Immature natural killer cell (primary cell): ENCODE measurements around the gene MCCC1. TPM values are rescaled to one million over a fixed set of nuclear protein-coding genes. Genes with fewer than 3 reads are reported as not detected.

Source experiments
- DNase-seq, 3 donors: peaks; one replicate each; pipeline ENCODE4 v3.0.0; 2022; ENCODE audit warnings: mixed read lengths in 1 of 3
- H3K27ac Mint-ChIP-seq, 6 donors: one replicate each; pipeline ENCODE4 v1.8.0; 2020; ENCODE audit warnings: mixed read lengths in 6 of 6, mild to moderate bottlenecking in 5 of 6, inconsistent platforms in 4 of 6, moderate library complexity in 3 of 6
- H3K27me3 Mint-ChIP-seq, 3 donors: one replicate each; pipeline ENCODE4 v1.8.0; 2020 to 2021; ENCODE audit warnings: low read depth in 3 of 3, mild to moderate bottlenecking in 3 of 3, mixed read lengths in 3 of 3, moderate library complexity in 3 of 3, inconsistent platforms in 1 of 3
- H3K36me3 Mint-ChIP-seq, 3 donors: one replicate each; pipeline ENCODE4 v1.8.0; 2020; ENCODE audit warnings: mixed read lengths in 3 of 3, inconsistent platforms in 2 of 3, mild to moderate bottlenecking in 2 of 3
- H3K4me1 Mint-ChIP-seq, 2 donors: one replicate each; pipeline ENCODE4 v1.8.0; 2020; ENCODE audit warnings: inconsistent platforms in 2 of 2, mild to moderate bottlenecking in 2 of 2, mixed read lengths in 2 of 2, moderate library complexity in 1 of 2
- H3K4me3 Mint-ChIP-seq, 5 donors: one replicate each; pipeline ENCODE4 v1.8.0; 2020; ENCODE audit warnings: mild to moderate bottlenecking in 5 of 5, mixed read lengths in 5 of 5, inconsistent platforms in 3 of 5, moderate library complexity in 3 of 5
- H3K9me3 Mint-ChIP-seq, 6 donors: one replicate each; pipeline ENCODE4 v1.8.0; 2020; ENCODE audit warnings: mild to moderate bottlenecking in 6 of 6, mixed read lengths in 6 of 6, inconsistent platforms in 4 of 6, moderate library complexity in 3 of 6
- polyA plus RNA-seq, 3 donors: library from polyadenylated mRNA; unstranded; fragments of 300-500 nt; fragmentation: Illumina TruSeq; gene quantifications; one replicate each; pipeline ENCODE4 v1.2.3, GENCODE V29; 2021

MCCC1 gene
- polyA plus RNA-seq, 3 donors from 2014 or later: 15.2 to 35.5 (median 23.0) TPM

- Mint-ChIP-seq H3K4me1 (peaks cover 34 to 39% of the 10 kb centered on the region in 2 donors), H3K27ac (peak within 1 kb of the TSS; percentile 74 to 93 (median 88)), H3K27me3 (peaks cover 0 to 11% (median 4%) of the 10 kb centered on the region in 3 donors), H3K36me3 (no peaks in the 10 kb centered on the region), H3K4me3 (peak within 1 kb of the TSS; percentile 89 to 96 (median 91)), H3K9me3 (no peaks in the 10 kb centered on the region)
- peak; percentile 92 to 93 (median 93) for DNase-seq
Observed at GRCh38 chr3:182980204-182981037, 118.9 kb downstream of the MCCC1 start, which contains the start of gene DCUN1D1. TSS of gene DCUN1D1 (minus strand) at chr3:182980538. CDS start at chr3:182980489, 49 bp downstream.

GRCh38 chr3:182979674-182980191, 119.6 kb downstream of the MCCC1 start:
- Mint-ChIP-seq H3K4me1 (peaks cover 37 to 46% of the 10 kb centered on the region in 2 donors), H3K4me3 (peak overlapping the region; percentile 89 to 96 (median 91)), H3K27me3 (peaks cover 0 to 11% (median 4%) of the 10 kb centered on the region in 3 donors), H3K27ac (peak overlapping the region; percentile 74 to 93 (median 88)), H3K9me3 (no peaks in the 10 kb centered on the region), H3K36me3 (no peaks in the 10 kb centered on the region)
- peak; percentile 11 to 22 (median 17) for DNase-seq

DNA sequence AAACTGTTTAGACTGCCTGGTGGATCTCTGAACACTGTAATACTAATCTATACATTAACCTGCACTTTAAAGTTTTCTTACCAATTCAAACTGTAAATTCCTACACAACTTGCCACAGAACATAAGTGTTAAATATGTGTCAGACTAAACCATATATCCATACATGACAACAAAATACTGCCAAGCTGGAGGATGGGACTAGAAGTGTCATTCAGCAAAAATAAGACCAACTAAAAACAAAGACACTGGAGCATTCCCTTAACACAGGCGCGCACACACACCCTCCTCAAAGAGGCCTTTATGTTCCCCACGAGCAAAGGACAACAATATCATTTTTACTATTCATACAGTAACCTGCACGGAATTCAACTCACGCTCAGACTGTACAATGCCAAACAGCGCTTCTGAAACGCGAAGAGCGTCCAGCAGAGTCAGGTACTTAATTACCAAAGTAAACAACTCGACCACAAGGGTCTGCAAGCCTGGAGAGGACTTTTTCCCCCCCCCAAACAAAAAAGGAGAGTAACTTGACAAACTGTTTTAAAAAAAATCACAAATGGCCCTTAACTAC, 120.1 kb downstream of the MCCC1 start:
- H3K27me3 Mint-ChIP-seq: peaks cover 0 to 11% (median 4%) of the 10 kb centered on the region in 3 donors
- no peaks in the 10 kb centered on the region for H3K36me3 Mint-ChIP-seq
- peaks cover 37 to 48% of the 10 kb centered on the region in 2 donors for H3K4me1 Mint-ChIP-seq
- H3K27ac Mint-ChIP-seq: peak overlapping the region; percentile 74 to 93 (median 88)
- no peak for DNase-seq
- peak overlapping the region; percentile 89 to 96 (median 91) for H3K4me3 Mint-ChIP-seq
- H3K9me3 Mint-ChIP-seq: no peaks in the 10 kb centered on the region

DNA sequence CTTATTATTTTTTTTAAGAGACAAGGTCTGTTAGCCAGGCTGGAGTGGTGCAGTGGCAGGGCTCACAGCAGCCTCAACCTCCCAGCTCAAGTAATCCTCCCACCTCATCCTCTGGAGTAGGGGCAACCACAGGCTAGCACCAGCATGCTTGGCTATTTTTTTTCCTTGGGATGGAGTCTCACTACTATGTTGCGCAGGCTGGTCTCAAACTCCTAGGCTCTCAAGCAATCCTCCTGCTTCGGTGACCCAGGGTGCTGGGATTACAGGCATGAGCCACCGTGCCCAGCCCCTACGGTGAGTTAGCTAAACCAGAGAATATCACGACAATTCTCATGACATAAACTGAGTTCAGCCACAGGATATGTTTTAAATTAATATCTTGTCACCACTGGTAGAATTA, 120.9 kb downstream of the MCCC1 start:
- Mint-ChIP-seq H3K27me3 (peaks cover 0 to 11% (median 4%) of the 10 kb centered on the region in 3 donors), H3K9me3 (no peaks in the 10 kb centered on the region), H3K4me3 (peak overlapping the region in 4 of 5 donors; percentile 12 to 96 (median 89)), H3K27ac (peak overlapping the region in 1 of 6 donors; percentile 86), H3K4me1 (peaks cover 37 to 48% of the 10 kb centered on the region in 2 donors), H3K36me3 (no peaks in the 10 kb centered on the region)
- DNase-seq: no peak

DNA sequence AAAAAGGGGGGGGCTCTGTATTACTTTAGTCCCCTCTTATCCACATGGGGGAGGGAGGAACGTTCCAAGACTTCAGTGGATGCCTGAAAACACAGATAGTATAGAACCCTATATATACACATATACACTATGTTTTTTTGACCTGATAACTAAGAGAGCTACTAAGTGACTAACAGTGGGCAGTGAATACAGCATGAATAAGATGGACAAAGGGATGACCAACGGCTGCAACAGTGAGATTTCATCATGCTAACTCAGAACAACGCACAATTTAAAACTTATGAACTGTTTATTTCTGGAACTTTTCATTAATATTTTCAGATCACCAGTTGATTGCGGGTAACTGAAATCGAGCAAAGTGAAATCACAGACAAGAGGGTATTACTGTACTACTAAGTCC, 126.2 kb downstream of the MCCC1 start:
- H3K9me3 Mint-ChIP-seq: no peaks in the 10 kb centered on the region
- H3K27me3 Mint-ChIP-seq: no peaks in the 10 kb centered on the region
- peaks cover 37 to 47% of the 10 kb centered on the region in 2 donors for H3K4me1 Mint-ChIP-seq
- H3K4me3 Mint-ChIP-seq: no peak overlapping the region
- no peak for DNase-seq
- H3K27ac Mint-ChIP-seq: no peak overlapping the region
- H3K36me3 Mint-ChIP-seq: no peaks in the 10 kb centered on the region

GRCh38 chr3:182972387-182972786, 126.9 kb downstream of the MCCC1 start:
- Mint-ChIP-seq H3K4me1 (peaks cover 42 to 50% of the 10 kb centered on the region in 2 donors), H3K27ac (peak overlapping the region in 1 of 6 donors; percentile 2), H3K4me3 (no peak overlapping the region), H3K27me3 (no peaks in the 10 kb centered on the region), H3K36me3 (no peaks in the 10 kb centered on the region), H3K9me3 (no peaks in the 10 kb centered on the region)
- DNase-seq: no peak

GRCh38 chr3:182971637-182972036, 127.7 kb downstream of the MCCC1 start:
- no peak for DNase-seq
- no peaks in the 10 kb centered on the region for H3K9me3 Mint-ChIP-seq
- no peaks in the 10 kb centered on the region for H3K27me3 Mint-ChIP-seq
- no peak overlapping the region for H3K27ac Mint-ChIP-seq
- peaks cover 47 to 55% of the 10 kb centered on the region in 2 donors for H3K4me1 Mint-ChIP-seq
- H3K36me3 Mint-ChIP-seq: no peaks in the 10 kb centered on the region
- no peak overlapping the region for H3K4me3 Mint-ChIP-seq

DNA sequence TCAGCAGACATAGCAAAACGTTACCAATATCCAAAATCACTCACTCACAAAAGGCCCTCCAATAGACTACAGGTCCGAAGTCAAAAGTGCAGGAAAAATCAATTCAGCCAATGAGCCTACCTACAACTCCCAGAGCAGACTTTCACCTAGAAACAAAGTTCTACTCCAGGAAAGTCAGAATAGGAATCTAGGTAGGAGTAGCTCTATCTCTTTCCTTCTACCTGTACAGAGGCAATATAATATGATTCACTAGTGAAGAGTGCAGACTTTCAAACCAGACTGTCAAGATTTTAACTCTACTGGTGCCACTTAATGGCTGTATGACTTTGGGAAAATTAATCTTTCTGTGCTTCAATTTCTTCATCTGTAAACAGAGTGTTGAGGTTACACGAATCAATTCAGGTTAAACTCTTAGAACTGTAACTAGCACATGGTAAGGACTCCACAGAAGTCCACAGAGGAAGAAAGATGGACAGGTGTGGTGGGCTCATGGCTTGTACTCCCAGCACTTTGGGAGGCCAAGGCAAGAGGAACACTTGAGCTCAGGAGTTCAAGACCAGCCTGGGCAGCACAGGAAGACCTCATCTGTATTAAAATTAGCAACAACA, 128.4 kb downstream of the MCCC1 start:
- Mint-ChIP-seq H3K36me3 (no peaks in the 10 kb centered on the region), H3K27me3 (no peaks in the 10 kb centered on the region), H3K27ac (peak overlapping the region in 1 of 6 donors; percentile 29), H3K4me3 (no peak overlapping the region), H3K9me3 (no peaks in the 10 kb centered on the region), H3K4me1 (peaks cover 49 to 56% of the 10 kb centered on the region in 2 donors)
- no peak for DNase-seq

DNA sequence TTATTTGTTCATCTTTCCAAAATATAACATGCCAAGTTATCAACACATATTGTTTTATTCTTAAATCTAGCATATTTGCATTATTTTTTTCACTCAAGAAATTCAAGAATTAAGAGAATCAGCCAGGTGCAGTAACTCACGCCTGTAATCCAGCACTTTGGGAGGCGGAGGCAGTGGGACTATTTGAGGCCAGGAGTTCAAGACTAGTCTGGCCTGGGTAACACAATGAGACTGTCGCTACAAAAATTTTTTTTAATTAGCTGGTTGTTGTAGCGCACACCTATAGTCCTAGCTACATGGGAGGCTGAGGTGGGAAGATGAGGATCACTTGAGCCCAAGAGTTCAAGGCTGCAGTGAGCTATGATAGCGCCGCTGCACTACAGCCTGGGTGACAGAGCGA, 129.4 kb downstream of the MCCC1 start:
- Mint-ChIP-seq H3K27ac (no peak overlapping the region), H3K4me1 (peaks cover 55 to 58% of the 10 kb centered on the region in 2 donors), H3K36me3 (peaks cover 0 to 4% (median 0%) of the 10 kb centered on the region in 3 donors), H3K27me3 (no peaks in the 10 kb centered on the region), H3K9me3 (no peaks in the 10 kb centered on the region), H3K4me3 (no peak overlapping the region)
- no peak for DNase-seq

DNA sequence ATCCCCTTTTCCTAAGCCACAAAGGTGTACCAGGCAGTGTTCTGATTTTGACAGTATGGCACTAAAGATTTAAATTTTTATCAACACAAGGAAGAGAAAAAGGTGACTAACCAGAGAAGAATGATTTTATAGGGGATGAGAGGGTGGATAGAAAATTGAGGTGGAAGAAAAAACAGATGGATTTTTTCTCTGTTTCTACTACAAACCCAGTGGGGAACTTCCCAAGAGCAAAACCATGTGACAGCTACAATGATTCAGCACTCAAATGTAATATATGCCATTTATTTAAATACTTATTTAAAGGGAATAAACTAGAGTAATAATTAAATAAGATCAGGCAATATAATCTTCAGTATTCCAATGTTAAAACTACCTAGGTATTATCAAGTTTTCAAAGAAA, 130.0 kb downstream of the MCCC1 start:
- H3K27me3 Mint-ChIP-seq: no peaks in the 10 kb centered on the region
- peaks cover 0 to 4% (median 0%) of the 10 kb centered on the region in 3 donors for H3K36me3 Mint-ChIP-seq
- no peak overlapping the region for H3K4me3 Mint-ChIP-seq
- H3K9me3 Mint-ChIP-seq: no peaks in the 10 kb centered on the region
- H3K27ac Mint-ChIP-seq: peak overlapping the region in 2 of 6 donors; percentile 8 to 30
- DNase-seq: no peak
- peaks cover 58 to 61% of the 10 kb centered on the region in 2 donors for H3K4me1 Mint-ChIP-seq

GRCh38 chr3:182967218-182968204, 131.8 kb downstream of the MCCC1 start:
- H3K4me3 Mint-ChIP-seq: peak overlapping the region; percentile 12 to 74 (median 46)
- H3K27ac Mint-ChIP-seq: peak overlapping the region; percentile 41 to 90 (median 66)
- peaks cover 1 to 5% (median 2%) of the 10 kb centered on the region in 3 donors for H3K36me3 Mint-ChIP-seq
- DNase-seq: peak; percentile 30 to 38 (median 35)
- no peaks in the 10 kb centered on the region for H3K9me3 Mint-ChIP-seq
- H3K27me3 Mint-ChIP-seq: no peaks in the 10 kb centered on the region
- H3K4me1 Mint-ChIP-seq: peaks cover 63 to 71% of the 10 kb centered on the region in 2 donors

- Mint-ChIP-seq H3K4me3 (peak overlapping the region in 1 of 5 donors; percentile 53), H3K36me3 (peaks cover 4 to 8% (median 4%) of the 10 kb centered on the region in 3 donors), H3K9me3 (no peaks in the 10 kb centered on the region), H3K4me1 (peaks cover 59 to 76% of the 10 kb centered on the region in 2 donors), H3K27ac (peak overlapping the region in 4 of 6 donors; percentile 6 to 61 (median 46)), H3K27me3 (no peaks in the 10 kb centered on the region)
- DNase-seq: no peak
Observed at GRCh38 chr3:182965861-182966366, 133.4 kb downstream of the MCCC1 start.
